Astrocyte of the hippocampus (primary cell): ENCODE results near the gene DSEL.

ENCODE experiments used
- DNase-seq: peaks from one replicate; pipeline ENCODE4 v3.0.0; 2011; ENCODE audit warnings: low read depth, low spot score

The DSEL gene

DNA sequence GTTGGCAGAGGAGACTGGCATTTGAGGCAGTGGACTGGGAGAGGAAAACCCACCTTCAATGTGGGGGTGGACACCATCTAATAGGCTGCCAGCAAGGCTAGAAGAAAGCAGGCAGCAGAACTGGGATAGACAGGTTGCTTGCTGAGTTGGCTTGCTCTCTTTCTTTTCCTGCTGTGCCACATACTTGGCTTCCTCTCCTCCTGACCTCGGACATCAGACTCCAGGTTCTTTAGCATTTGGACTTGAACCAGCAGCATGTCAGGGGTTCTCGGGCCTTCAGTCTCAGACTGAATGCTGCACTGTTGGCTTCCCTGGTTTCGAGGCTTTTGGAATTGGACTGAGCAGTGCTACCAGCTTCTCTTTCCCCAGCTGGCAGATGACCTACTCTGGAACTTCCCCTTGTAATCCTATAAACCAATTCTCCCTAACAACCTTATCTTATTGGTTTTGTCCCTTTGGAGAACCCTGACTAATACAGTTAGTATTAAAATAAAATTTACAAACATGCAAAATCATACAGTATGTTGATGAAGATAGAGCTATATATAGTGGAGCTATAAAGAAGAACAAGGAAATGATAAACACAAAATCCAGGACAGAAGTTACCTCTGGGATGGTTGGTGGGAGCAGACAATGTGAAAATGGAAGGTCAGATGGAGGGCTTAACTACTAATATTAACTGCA lies 15.9 kb downstream of the DSEL start:
- DNase-seq: no peak

DNA sequence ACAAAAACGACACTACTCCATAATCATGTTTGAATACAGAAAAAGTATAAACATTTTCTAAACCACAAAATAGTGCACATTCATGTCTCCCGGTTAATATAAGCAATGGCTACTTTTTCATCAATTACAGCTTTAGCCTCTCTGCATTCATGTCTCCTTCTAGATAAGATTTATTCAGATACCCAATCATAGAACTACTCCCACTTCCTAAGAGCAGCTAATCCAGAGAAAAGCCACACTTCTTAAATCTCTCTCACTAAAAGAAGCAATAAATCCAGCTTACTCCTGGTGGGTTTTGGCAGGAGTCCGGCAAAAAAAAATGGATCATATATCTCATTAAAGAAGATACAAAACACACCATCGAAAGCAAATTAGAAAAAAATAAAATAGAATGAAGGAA lies 20.1 kb downstream of the DSEL start:
- DNase-seq: no peak

DNA sequence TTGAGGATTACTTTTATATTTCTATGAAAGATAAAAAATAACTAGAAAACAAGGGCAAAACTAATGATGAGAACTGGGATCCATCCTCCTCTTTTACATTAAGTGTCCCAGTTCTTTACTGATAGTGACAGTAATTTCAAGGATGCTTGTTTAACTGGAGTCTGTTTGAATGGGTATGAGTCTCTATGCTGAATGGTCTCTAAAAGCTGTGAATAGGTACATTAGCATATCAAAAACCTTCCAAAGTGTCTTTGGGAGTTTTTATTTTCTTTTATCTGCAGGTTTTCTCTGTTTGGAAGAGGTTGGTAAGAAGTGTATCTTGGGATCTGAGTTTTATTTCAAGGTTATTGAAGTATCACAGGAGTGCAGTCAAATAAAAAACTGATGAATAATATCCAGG lies 30.0 kb downstream of the DSEL start:
- DNase-seq: no peak

DNA sequence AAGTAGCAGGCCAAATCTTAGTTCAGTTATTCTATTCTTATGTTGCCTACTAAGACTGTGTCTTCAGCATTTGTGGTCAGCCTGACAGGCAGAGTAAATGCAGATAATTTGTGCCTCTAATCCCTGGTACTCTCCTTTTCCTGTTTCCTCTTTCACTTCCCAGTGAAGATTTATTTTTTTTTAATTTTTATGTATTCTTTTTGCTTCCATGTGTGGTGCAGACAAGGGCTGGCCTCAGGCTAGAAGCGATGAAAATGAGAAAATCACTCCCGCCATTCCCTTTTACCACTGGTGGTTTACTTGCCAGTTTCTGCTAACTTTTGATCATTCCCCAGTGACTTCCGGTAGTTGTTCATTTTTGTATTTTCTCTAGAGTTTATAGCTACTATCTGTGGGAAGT lies 30.9 kb downstream of the DSEL start:
- DNase-seq: no peak

DNA sequence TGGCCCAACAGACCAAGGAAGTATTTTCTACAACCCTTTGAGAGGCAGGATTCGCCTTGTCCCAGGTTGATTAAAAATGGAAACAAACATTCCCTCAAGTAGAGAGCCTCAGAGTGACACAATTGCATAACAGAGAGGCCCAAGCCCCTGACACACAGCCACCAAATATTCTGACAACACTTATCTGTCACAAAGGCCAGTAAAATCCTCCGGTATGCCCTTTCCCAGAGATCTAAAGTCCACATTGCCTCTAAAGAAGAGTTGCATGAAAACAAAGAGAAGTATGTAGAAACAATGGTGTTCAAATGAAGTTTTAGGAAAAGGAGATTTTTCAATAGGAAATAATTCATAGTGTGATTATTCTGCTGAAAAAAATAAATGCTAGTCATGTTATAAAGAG lies 32.1 kb downstream of the DSEL start:
- no peak for DNase-seq

DNA sequence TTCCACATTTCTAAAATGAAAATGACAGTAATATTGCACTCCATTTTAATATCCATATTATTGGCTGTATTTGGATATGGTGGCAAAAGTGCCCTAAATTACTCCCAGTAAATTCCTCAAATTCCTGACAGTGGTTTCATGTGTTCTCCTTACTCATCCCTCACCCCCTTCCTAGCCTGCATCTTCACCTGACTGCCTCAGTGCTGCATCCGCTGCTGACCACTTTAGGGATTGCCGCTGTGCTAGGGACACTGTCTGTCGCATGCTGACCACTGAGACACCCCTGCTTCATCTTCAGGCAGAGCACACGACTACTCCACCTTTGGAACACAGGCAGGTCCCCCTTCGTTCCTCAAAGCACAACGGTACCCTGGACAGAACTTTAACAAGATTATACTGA lies 32.6 kb downstream of the DSEL start:
- no peak for DNase-seq

DNA sequence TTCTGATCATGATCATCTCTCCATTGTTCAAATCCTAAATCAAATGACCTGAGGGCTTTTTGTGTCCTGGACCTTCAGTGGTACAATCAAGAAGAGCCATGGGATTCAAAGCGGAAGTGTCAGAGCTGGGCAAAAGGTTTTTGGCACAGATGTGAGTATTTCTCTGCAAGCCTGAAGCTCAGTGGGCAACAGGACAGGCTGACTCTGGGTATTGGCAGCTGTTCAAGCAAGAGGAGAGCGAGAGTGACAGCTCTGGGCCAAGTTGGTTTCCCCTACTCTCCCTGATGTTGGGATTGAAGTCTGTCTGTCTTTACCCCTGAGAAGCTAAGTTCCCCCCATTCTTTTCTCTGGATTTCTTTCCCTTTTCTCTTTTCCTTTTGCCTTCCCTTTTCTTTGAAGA lies 33.3 kb downstream of the DSEL start:
- DNase-seq: peak; percentile 44

DNA sequence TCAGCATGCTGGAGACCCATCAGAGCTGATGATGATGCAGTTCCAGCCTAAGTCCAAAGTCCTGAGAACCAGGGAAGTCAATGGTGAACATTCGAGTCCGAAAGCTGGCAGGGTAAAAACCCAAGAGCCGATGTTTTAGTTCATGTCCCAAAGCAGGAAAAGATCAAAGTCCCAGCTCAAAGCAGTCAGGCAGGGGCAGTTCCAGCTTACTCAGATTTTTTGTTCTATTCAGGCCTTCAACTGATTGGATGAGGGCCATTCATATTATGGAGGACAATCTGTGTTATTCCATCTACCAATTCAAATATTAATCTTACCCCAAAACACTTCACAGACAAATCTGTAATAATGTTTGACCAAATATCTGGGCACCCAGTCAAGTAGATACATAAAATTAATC lies 38.3 kb downstream of the DSEL start:
- DNase-seq: no peak

DNA sequence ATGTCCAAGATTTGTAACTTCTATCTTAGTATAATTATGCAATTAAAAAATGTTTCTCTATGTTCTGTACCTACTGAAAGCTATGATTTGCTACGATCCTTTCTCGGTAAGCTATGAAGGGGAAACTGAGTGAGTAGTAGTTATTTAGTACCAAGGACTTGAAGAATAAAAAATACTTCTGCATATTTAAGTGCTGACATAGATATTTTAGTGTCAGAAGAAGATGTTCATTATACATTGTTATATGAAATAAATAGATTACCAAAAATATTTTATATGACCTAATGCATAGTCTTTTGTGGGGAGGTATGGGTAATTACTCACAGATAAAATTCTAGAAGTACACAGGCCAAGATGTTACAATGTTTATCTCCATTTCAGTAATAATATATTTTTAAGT lies 39.0 kb downstream of the DSEL start:
- DNase-seq: no peak

DNA sequence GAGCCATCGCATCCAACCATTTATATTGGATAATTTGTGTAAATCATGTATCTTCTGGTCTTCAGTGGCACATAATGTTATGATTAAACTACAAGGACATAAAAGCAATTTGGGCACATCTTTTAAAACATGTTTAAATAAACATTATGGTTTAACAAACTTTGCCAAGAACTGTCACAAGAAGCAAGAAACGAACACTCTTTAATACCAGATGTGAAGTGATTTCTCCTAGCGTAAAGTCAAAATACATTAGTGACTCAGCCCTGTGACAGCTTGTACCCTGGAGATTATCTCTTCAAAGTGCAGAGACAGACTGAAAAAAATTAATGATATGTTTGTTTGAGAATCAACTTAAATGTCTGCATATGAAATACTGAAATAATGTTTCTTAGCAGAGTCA lies 39.9 kb downstream of the DSEL start:
- peak; percentile 12 for DNase-seq

DNA sequence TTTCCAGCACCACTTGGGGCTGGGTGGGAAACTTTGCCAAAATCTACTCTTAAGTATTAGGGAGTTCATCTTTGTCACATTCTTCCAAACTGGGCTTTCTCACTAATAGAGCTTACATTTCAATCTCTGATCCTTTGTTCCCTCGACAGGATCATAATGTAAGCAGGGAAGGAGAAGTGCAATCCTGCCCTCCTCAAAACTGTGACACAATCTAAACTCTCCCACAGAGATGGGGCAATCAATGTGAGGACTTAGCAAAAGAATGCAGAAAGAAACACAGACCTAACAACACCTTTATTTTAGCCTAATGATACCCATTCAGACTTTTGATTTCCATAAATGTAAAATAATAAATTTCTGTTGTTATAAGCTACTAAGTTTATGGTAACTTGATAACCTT lies 40.8 kb downstream of the DSEL start:
- DNase-seq: peak; percentile 10

DNA sequence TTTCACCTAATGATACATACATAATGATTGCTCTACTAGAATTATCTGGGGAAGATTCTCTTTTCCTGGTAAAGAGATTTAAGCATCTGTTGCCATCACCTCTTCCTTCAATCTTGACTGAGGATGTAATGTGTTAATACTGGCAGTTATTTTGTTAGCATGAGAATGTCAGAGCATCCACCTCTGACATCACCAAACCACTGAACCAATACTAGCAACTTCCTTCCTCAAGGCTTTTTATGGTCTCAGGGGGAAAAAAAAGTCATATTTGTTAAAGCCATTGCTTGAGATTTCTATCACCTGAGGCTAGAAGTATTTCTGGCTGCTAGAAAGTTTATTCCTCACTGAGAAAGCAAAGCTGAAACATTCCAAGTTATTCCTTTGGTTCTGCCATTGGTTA lies 48.5 kb downstream of the DSEL start:
- no peak for DNase-seq

DNA sequence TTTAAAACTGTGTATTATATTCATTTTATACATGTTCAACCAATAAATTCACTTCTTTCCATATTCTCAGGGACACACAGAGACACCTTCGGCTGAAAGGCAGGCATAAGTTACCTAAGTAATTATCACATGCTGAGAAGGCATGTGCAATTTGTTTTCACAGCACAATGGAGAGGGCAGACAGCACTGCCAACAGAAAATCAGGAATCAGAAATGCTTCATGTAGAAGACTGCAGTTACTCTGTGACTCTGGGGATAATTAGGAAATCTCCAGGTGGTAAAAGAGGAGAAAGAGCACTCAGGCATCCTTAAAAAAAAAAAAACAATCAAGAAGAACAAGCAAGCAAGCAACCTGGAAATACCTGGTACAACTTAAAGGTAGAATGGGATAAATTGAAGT lies 49.3 kb downstream of the DSEL start:
- no peak for DNase-seq

DNA sequence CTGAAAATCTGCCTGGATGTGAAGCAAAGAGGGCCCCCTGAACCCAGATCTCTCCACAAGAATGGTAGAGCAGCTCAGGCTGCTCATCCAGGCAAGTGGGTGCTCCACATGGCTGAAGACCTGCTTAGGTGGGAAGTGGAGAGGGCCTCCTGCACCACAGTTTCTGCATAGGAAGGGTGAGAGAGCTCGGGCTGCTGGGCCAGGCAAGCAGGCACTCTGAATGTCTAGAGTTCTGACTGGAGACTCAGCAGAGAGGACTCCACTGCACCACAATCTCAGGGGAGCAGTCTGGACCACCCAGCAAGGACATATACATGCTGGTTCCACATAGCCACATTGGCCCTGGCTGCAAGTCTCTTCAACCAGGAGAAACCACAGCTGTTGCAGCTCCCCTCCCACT lies 52.0 kb downstream of the DSEL start:
- no peak for DNase-seq

DNA sequence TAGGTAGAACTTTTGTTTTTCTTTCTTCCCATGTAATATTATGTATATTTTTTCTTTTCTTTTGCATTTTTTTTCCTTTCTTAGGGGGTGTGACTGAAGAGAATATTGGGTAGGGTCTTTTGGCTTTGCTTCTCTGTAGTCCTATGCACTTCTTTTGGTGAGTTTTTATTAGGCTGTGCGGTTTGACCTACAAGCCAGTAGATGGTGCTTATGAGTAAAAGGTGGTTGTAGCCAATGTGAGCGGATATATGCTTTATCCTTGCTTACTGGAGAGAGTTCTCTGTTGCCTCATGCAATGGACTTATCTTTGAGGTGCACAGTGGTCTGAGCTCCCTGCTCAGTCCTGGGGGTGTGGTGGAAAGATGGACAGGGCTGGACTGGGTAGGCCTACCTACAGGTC lies 52.7 kb downstream of the DSEL start:
- DNase-seq: no peak

DNA sequence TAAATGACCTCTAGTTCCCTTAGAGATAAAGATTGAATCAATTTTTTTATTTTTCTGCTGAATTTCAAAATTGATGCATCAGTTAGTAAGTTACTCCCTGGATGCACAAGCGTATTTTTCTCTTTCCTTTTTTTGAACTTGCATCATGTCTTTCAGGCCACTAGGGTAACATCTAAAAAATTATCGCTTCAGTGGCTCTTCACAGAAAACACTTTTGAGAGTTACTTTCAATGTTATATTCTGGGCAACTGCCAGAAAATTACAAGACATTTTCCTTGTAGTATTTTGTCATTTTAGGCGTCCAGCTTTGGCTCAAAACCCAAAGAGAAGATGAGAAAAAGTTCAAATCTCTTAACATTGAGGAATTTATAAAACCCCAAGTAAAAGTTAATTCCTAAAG lies 59.8 kb downstream of the DSEL start:
- no peak for DNase-seq
